Left ventricle myocardium superior (tissue), 1 donor: ENCODE measurements around the gene IKZF2. TPM values are rescaled to one million over a fixed set of nuclear protein-coding genes. Genes with fewer than 3 reads are reported as not detected.
"Not testable (repeated sequence)": the region's sequence is repeated elsewhere in the genome, so short reads cannot be mapped to it uniquely, and the experiment has no call there.

Experiments used
- ATAC-seq: fragments of 200-7000 bp; cut with Tn5 transposase; one replicate; pipeline ENCODE4 v1.9.1; 2020; ENCODE audit warnings: mild to moderate bottlenecking, moderate library complexity
- DNase-seq: peaks from one replicate; pipeline ENCODE4 v3.0.0-alpha.2; 2020
- intact Hi-C: fragments of 100-400 bp; cut with micrococcal nuclease; formaldehyde crosslinking; loops from one replicate; pipeline ENCODE4 v1.11.0; 2022
- total RNA-seq: library from RNA; stranded (reverse); fragmentation: NEBNext Ultra II Directional; extraction: Animal tissue kit (Norgen Biotek cat#: 25700); gene quantifications from one replicate; pipeline ENCODE4 v1.2.1, GENCODE V29; 2021
- donor health status: DM: no; HTN: yes; CAD: no; lungs with severe emphysema.

The IKZF2 gene
- total RNA-seq, 1 donor from 2014 or later: 6.1 TPM

- intact Hi-C loops: no loop called here
- ATAC-seq (no peak), DNase-seq (no peak)
Observed at GRCh38 chr2:213068676-213069359, 82.6 kb downstream of the IKZF2 start.

- ATAC-seq: no peak
- intact Hi-C loops: no loop called here
- DNase-seq: no peak
Observed at GRCh38 chr2:213067888-213068287, 83.5 kb downstream of the IKZF2 start.

- ATAC-seq: no peak
- DNase-seq: no peak
- intact Hi-C loops: no loop called here
Observed at GRCh38 chr2:213066443-213066743, 85.0 kb downstream of the IKZF2 start.

GRCh38 chr2:213065583-213066442 is 85.6 kb downstream of the IKZF2 start:
- intact Hi-C loops: no loop called here
- DNase-seq (peak; percentile 39), ATAC-seq (peak; percentile 93)

- DNase-seq (no peak), ATAC-seq (no peak)
- intact Hi-C loops: no loop called here
Observed at GRCh38 chr2:213064099-213064498, 87.3 kb downstream of the IKZF2 start.

- no peak for ATAC-seq
Observed at GRCh38 chr2:213057977-213058376, 93.4 kb downstream of the IKZF2 start.

GRCh38 chr2:213046431-213046830 is 105.0 kb downstream of the IKZF2 start:
- intact Hi-C loops: no loop called here
- ATAC-seq: no peak
- no peak for DNase-seq

More at GRCh38 chr2:213057977-213058376, 93.4 kb downstream of the IKZF2 start:
- intact Hi-C loops: no loop called here
- DNase-seq: no peak

GRCh38 chr2:213043566-213043965 is 107.8 kb downstream of the IKZF2 start:
- DNase-seq: no peak
- no peak for ATAC-seq
- intact Hi-C loops: no loop called here

GRCh38 chr2:213042262-213042661 is 109.2 kb downstream of the IKZF2 start:
- ATAC-seq: no peak
- no peak for DNase-seq
- intact Hi-C loops: no loop called here

GRCh38 chr2:213036836-213037235 is 114.6 kb downstream of the IKZF2 start:
- intact Hi-C loops: no loop called here
- no peak for DNase-seq
- ATAC-seq: no peak

- ATAC-seq (no peak), DNase-seq (no peak)
- intact Hi-C loops: no loop called here
Observed at GRCh38 chr2:213034585-213034984, 116.8 kb downstream of the IKZF2 start.

GRCh38 chr2:213032607-213033006 is 118.8 kb downstream of the IKZF2 start:
- DNase-seq (no peak), ATAC-seq (no peak)
- intact Hi-C loops: no loop called here

GRCh38 chr2:213022987-213023386 is 128.4 kb downstream of the IKZF2 start:
- ATAC-seq (no peak), DNase-seq (no peak)
- intact Hi-C loops: no loop called here

- DNase-seq: no peak
- no peak for ATAC-seq
- intact Hi-C loops: no loop called here
Observed at GRCh38 chr2:213021971-213022899, 129.2 kb downstream of the IKZF2 start.

- DNase-seq, ATAC-seq, intact Hi-C loops: not testable (repeated sequence)
Observed at GRCh38 chr2:213020913-213021312, 130.5 kb downstream of the IKZF2 start.

GRCh38 chr2:213020268-213020667 is 131.1 kb downstream of the IKZF2 start:
- no peak for ATAC-seq
- intact Hi-C loops: no loop called here
- DNase-seq: no peak

- no peak for ATAC-seq
- intact Hi-C loops: no loop called here
- DNase-seq: no peak
Observed at GRCh38 chr2:213019368-213019767, 132.0 kb downstream of the IKZF2 start.

- no peak for DNase-seq
- ATAC-seq: no peak
- intact Hi-C loops: no loop called here
Observed at GRCh38 chr2:213018340-213018901, 133.0 kb downstream of the IKZF2 start.

GRCh38 chr2:213017404-213017803 is 134.0 kb downstream of the IKZF2 start:
- intact Hi-C loops: no loop called here
- ATAC-seq: no peak
- DNase-seq: no peak
